Adrenal gland (tissue), 12 donors: ENCODE results near the gene TMPRSS4. TPM values are rescaled to one million over a fixed set of nuclear protein-coding genes. Genes with fewer than 3 reads are reported as not detected.
A peak's percentile ranks its signal among the peaks of the same experiment; 100 is the strongest.

ENCODE experiments used
- DNase-seq, 7 donors: peaks; one replicate each; pipeline ENCODE4 v3.0.0-alpha.2; 2019 to 2020
- H3K27ac ChIP-seq, 5 donors: fragments of 200-600 bp; sonication (generic) in 4 of 5; 1 replicate in 3 of 5; 2 replicates in 2 of 5; pipeline versions ENCODE4 v1.5.1 to v1.8.0; 2016 to 2020; ENCODE audit warnings: mild to moderate bottlenecking in 1 of 5
- H3K27me3 ChIP-seq: fragments of 200-600 bp; 2 replicates; pipeline ENCODE4 v1.8.0; 2021
- H3K36me3 ChIP-seq, 2 donors: fragments of 200-600 bp; replicated peaks in 1 of 2; 1 replicate in 1 of 2; 2 replicates in 1 of 2; pipeline versions ENCODE4 v1.5.1 to v1.8.0; 2018 to 2022
- H3K4me1 ChIP-seq, 2 donors: fragments of 200-600 bp; replicated peaks in 1 of 2; 1 replicate in 1 of 2; 2 replicates in 1 of 2; pipeline versions ENCODE4 v1.5.1 to v1.8.0; 2018 to 2021
- H3K4me3 ChIP-seq, 4 donors: fragments of 200-600 bp; sonication (generic) in 3 of 4; one replicate each; pipeline ENCODE4 v1.5.1; 2016 to 2018
- H3K9me3 ChIP-seq, 3 donors: fragments of 200-600 bp; sonication (generic) in 1 of 3; replicated peaks in 1 of 3; 1 replicate in 2 of 3; 2 replicates in 1 of 3; pipeline versions ENCODE4 v1.5.1 to v1.8.0; 2016 to 2021
- POLR2A ChIP-seq, 2 donors: fragments of 450-650 bp; IDR thresholded peaks; one replicate each; pipeline ENCODE4 v1.6.1; 2017; ENCODE audit warnings: antibody characterized with exemption in 2 of 2, mild to moderate bottlenecking in 2 of 2, moderate library complexity in 1 of 2
- WGBS, 4 donors: extraction: QIAGEN DNeasy Blood & Tissue Kit in 2 of 4; methylation state at CpG; one replicate each; pipeline versions ENCODE4 v1.1.5 to v1.1.7; 2013 to 2017; 5-methylcytosine and 5-hydroxymethylcytosine counted together
- intact Hi-C, 2 donors: fragments of 100-400 bp; cut with DNase I; formaldehyde crosslinking; loops; one replicate each; pipeline versions ENCODE4 v1.14.1 to v1.15.0; 2022 to 2023
- polyA plus RNA-seq, 3 donors: library from polyadenylated mRNA; stranded (reverse); fragments of 200-250 nt in 2 of 3; fragments of 350-450 nt in 1 of 3; fragmentation: Illumina TruSeq in 1 of 3; extraction: RNeasy Lipid Tissue Mini Kit (QIAGEN cat#74804) in 1 of 3; gene quantifications; one replicate each; pipeline ENCODE4 v1.2.3, GENCODE V29; 2013 to 2014
- total RNA-seq, 9 donors: library from RNA; depleted of rRNA in 4 of 9; stranded (reverse); fragments of >200 nt in 4 of 9; fragments of 120-200 nt in 1 of 9; fragmentation: NEBNext Ultra II Directional in 1 of 9; extraction: Animal tissue kit (Norgen Biotek cat#: 25700) in 1 of 9; gene quantifications; one replicate each; pipeline versions ENCODE4 v1.1.0 to v1.2.4, GENCODE V29; 2013 to 2023
- TF ChIP-seq, protein P1 (sequence below), 6 experiments: fragments of 450-650 bp in 4 of 6; fragments of 200-600 bp in 2 of 6; sonication (generic) in 1 of 6; IDR thresholded peaks; 1 replicate in 5 of 6; 2 replicates in 1 of 6; pipeline versions ENCODE4 v1.5.1 to v1.8.0; 2016 to 2021; ENCODE audit warnings: antibody characterized with exemption in 6 of 6, mild to moderate bottlenecking in 2 of 6, moderate library complexity in 1 of 6
- donor health status: healthy with polysubstance abuse.
- donor health status: Bipolar disorder and iron deficiency.
- donor health status: DM: yes; HTN: yes; CAD: no.
- donor health status: DM: no; HTN: no; CAD: no.
- donor health status: DM: no; HTN: no; CAD: no.
- donor health status: DM: yes; HTN: yes; CAD: no.

The TMPRSS4 gene
- total and polyA plus RNA-seq, 12 donors = 0.13 to 0.43 (median 0.27) TPM; not detected in 8

- no peaks in the 10 kb centered on the region for H3K27me3 ChIP-seq
- H3K4me3 ChIP-seq = no peak overlapping the region
- intact Hi-C loops = no loop called here
- DNase-seq = peak in 2 of 7 donors; percentile 20 to 33
- WGBS, 4 donors = 64 to 71% (median 67%) methylated on average over 8 of the region's 8 CpGs
- no peaks in the 10 kb centered on the region for H3K36me3 ChIP-seq
- H3K4me1 ChIP-seq = no peaks in the 10 kb centered on the region
- no peak for TF ChIP-seq POLR2A (IDR thresholded peaks at IDR 0.05)
- TF ChIP-seq, protein P1, sequence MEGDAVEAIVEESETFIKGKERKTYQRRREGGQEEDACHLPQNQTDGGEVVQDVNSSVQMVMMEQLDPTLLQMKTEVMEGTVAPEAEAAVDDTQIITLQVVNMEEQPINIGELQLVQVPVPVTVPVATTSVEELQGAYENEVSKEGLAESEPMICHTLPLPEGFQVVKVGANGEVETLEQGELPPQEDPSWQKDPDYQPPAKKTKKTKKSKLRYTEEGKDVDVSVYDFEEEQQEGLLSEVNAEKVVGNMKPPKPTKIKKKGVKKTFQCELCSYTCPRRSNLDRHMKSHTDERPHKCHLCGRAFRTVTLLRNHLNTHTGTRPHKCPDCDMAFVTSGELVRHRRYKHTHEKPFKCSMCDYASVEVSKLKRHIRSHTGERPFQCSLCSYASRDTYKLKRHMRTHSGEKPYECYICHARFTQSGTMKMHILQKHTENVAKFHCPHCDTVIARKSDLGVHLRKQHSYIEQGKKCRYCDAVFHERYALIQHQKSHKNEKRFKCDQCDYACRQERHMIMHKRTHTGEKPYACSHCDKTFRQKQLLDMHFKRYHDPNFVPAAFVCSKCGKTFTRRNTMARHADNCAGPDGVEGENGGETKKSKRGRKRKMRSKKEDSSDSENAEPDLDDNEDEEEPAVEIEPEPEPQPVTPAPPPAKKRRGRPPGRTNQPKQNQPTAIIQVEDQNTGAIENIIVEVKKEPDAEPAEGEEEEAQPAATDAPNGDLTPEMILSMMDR (IDR thresholded peaks at IDR 0.05) = no peak
- H3K27ac ChIP-seq = no peak overlapping the region
- no peaks in the 10 kb centered on the region for H3K9me3 ChIP-seq
Measured at GRCh38 chr11:118046964-118047700, 29.7 kb upstream of the TMPRSS4 start.

GRCh38 chr11:118047749-118048148, 29.1 kb upstream of the TMPRSS4 start:
- H3K27ac ChIP-seq = no peak overlapping the region
- H3K27me3 ChIP-seq = no peaks in the 10 kb centered on the region
- H3K36me3 ChIP-seq = no peaks in the 10 kb centered on the region
- peak in 2 of 7 donors; percentile 17 to 21 for DNase-seq
- intact Hi-C loops = no loop called here
- 58 to 84% (median 75%) methylated on average over 3 to 4 of the region's 4 CpGs for WGBS, 4 donors
- no peaks in the 10 kb centered on the region for H3K9me3 ChIP-seq
- no peaks in the 10 kb centered on the region for H3K4me1 ChIP-seq
- no peak overlapping the region for H3K4me3 ChIP-seq
- TF ChIP-seq POLR2A (IDR thresholded peaks at IDR 0.05) = no peak

GRCh38 chr11:118048472-118049370, 28.2 kb upstream of the TMPRSS4 start:
- DNase-seq = peak in 2 of 7 donors; percentile 11 to 39
- H3K9me3 ChIP-seq = no peaks in the 10 kb centered on the region
- no peaks in the 10 kb centered on the region for H3K36me3 ChIP-seq
- WGBS, 4 donors = 67 to 72% (median 72%) methylated on average over 11 of the region's 11 CpGs
- no peak overlapping the region for H3K27ac ChIP-seq
- TF ChIP-seq, protein P1 (IDR thresholded peaks at IDR 0.05) = no peak
- no peak for TF ChIP-seq POLR2A (IDR thresholded peaks at IDR 0.05)
- intact Hi-C loops = no loop called here
- H3K4me3 ChIP-seq = no peak overlapping the region
- no peaks in the 10 kb centered on the region for H3K4me1 ChIP-seq
- no peaks in the 10 kb centered on the region for H3K27me3 ChIP-seq

- no peaks in the 10 kb centered on the region for H3K9me3 ChIP-seq
- no peaks in the 10 kb centered on the region for H3K36me3 ChIP-seq
- DNase-seq = peak in 2 of 7 donors; percentile 7 to 13
- intact Hi-C loops = loop anchor here (5.0 to 10.0 kb wide), 4 partner anchors 102 to 625 kb away; no protein-coding TSS in a partner anchor
- no peaks in the 10 kb centered on the region for H3K4me1 ChIP-seq
- no peak overlapping the region for H3K4me3 ChIP-seq
- WGBS, 4 donors = 89 to 95% (median 94%) methylated on average over 6 of the region's 6 CpGs
- TF ChIP-seq, protein P1 (IDR thresholded peaks at IDR 0.05) = no peak
- TF ChIP-seq POLR2A (IDR thresholded peaks at IDR 0.05) = no peak
- no peak overlapping the region for H3K27ac ChIP-seq
- H3K27me3 ChIP-seq = no peaks in the 10 kb centered on the region
Measured at GRCh38 chr11:118049771-118050170, 27.1 kb upstream of the TMPRSS4 start.
